Stimulated activated CD8-positive, alpha-beta memory T cell treated with anti-CD3 and anti-CD28 coated beads, Interleukin-4, amount 100 ng/mL, for 4 hours (primary cell): ENCODE data around the gene JAKMIP1.

ENCODE experiments used
- DNase-seq, 2 donors: peaks; one replicate each; pipeline ENCODE4 v3.0.0-alpha.2; 2020; ENCODE audit warnings: low read depth in 2 of 2, low spot score in 1 of 2

Gene JAKMIP1

GRCh38 chr4:6183740-6184139 is 16.6 kb downstream of the JAKMIP1 start:
- DNase-seq: no peak

GRCh38 chr4:6182376-6183280 is 17.7 kb downstream of the JAKMIP1 start:
- DNase-seq: no peak

- DNase-seq: no peak
These were observed 19.3 kb downstream of the JAKMIP1 start for GRCh38 chr4:6180841-6181631.

GRCh38 chr4:6179362-6179761 is 21.0 kb downstream of the JAKMIP1 start:
- DNase-seq: no peak

- no peak for DNase-seq
These were observed 21.6 kb downstream of the JAKMIP1 start for GRCh38 chr4:6178757-6179156.

- no peak for DNase-seq
These were observed 22.7 kb downstream of the JAKMIP1 start for GRCh38 chr4:6177587-6178197.

GRCh38 chr4:6175426-6175825 is 24.9 kb downstream of the JAKMIP1 start:
- DNase-seq: no peak

- no peak for DNase-seq
These were observed 27.5 kb downstream of the JAKMIP1 start for GRCh38 chr4:6172927-6173200.

- no peak for DNase-seq
These were observed 28.0 kb downstream of the JAKMIP1 start for GRCh38 chr4:6172093-6172926.

- no peak for DNase-seq
These were observed 31.1 kb downstream of the JAKMIP1 start for GRCh38 chr4:6169239-6169638.

GRCh38 chr4:6165766-6166165 is 34.6 kb downstream of the JAKMIP1 start:
- DNase-seq: no peak

- DNase-seq: no peak
These were observed 37.5 kb downstream of the JAKMIP1 start for GRCh38 chr4:6162885-6163284.

GRCh38 chr4:6161921-6162464 is 38.4 kb downstream of the JAKMIP1 start:
- no peak for DNase-seq

GRCh38 chr4:6160536-6160935 is 39.8 kb downstream of the JAKMIP1 start:
- no peak for DNase-seq

- DNase-seq: no peak
These were observed 42.4 kb downstream of the JAKMIP1 start for GRCh38 chr4:6157926-6158325.

GRCh38 chr4:6155996-6156750 is 44.2 kb downstream of the JAKMIP1 start:
- DNase-seq: no peak

GRCh38 chr4:6154875-6155274 is 45.5 kb downstream of the JAKMIP1 start:
- DNase-seq: no peak

- no peak for DNase-seq
These were observed 46.5 kb downstream of the JAKMIP1 start for GRCh38 chr4:6153874-6154273.

GRCh38 chr4:6152869-6153705 is 47.3 kb downstream of the JAKMIP1 start:
- DNase-seq: no peak
